ENCODE results near the gene PRKAA1. TPM values are rescaled to one million over a fixed set of nuclear protein-coding genes. Genes with fewer than 3 reads are reported as not detected.

Gene PRKAA1
- total and polyA plus RNA-seq, 2 of the 13 experiments (the other 11 are each of a cell fraction or from before 2014, with no cell fraction given) = 36.6 to 58.0 TPM

DNA sequence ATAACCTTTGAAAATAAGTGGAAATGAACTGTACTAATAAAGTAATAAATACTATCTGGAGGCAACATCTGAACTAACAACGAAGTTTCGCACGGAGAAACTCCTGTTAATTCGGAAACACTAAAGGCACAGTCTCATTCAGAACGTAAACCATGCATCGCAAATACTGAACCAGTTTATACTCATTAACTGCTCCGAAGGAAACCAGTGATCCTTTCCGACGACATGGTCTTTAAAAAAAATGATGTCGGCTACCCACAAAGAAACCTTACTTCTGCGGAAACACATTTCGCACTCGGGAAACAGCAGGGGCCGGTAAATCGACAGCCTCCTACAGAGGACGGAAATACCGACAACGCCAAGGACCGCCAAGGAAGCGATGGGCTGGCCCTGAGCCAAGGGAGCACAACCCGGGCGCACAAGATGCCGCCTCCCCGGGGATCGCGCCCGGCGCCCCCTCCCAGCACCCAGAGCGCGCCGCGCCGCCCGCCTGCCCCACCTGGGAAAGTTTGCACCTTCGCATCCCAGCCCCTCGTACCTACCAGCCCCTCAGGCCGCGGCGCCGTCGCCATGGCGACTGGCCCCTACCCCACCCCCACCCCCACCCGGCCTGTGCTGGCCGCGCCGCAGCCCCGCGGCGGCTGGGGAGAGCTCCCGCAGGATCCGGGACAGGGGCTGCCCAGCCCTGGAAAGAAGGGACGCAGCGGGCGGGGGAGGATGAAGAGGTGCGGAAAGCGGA, 732 bp downstream of the PRKAA1 start (continued):
- TF ChIP-seq, protein P1, sequence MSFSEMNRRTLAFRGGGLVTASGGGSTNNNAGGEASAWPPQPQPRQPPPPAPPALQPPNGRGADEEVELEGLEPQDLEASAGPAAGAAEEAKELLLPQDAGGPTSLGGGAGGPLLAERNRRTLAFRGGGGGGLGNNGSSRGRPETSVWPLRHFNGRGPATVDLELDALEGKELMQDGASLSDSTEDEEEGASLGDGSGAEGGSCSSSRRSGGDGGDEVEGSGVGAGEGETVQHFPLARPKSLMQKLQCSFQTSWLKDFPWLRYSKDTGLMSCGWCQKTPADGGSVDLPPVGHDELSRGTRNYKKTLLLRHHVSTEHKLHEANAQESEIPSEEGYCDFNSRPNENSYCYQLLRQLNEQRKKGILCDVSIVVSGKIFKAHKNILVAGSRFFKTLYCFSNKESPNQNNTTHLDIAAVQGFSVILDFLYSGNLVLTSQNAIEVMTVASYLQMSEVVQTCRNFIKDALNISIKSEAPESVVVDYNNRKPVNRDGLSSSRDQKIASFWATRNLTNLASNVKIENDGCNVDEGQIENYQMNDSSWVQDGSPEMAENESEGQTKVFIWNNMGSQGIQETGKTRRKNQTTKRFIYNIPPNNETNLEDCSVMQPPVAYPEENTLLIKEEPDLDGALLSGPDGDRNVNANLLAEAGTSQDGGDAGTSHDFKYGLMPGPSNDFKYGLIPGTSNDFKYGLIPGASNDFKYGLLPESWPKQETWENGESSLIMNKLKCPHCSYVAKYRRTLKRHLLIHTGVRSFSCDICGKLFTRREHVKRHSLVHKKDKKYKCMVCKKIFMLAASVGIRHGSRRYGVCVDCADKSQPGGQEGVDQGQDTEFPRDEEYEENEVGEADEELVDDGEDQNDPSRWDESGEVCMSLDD (CRISPR knock-in tag; IDR thresholded peaks at IDR 0.05; ENCODE audit: borderline replicate concordance) = no peak
- TF ChIP-seq GZF1 (CRISPR knock-in tag; IDR thresholded peaks at IDR 0.05) (no peak), SP5 (CRISPR knock-in tag; IDR thresholded peaks at IDR 0.05; ENCODE audit: borderline replicate concordance, low read depth) (no peak), ZNF501 (CRISPR knock-in tag; IDR thresholded peaks at IDR 0.05) (no peak), FOXO1 (CRISPR knock-in tag; IDR thresholded peaks at IDR 0.05) (peak; percentile 4; the same call in 1 of the 2 replicates), ZNF230 (CRISPR knock-in tag; IDR thresholded peaks at IDR 0.05) (no peak), ZNF207 (IDR thresholded peaks at IDR 0.05; ENCODE audit: borderline replicate concordance) (no peak), ZNF256 (CRISPR knock-in tag; conservative IDR thresholded peaks at IDR 0.05) (no peak), ZFP41 (CRISPR knock-in tag; IDR thresholded peaks at IDR 0.05; ENCODE audit: borderline replicate concordance) (no peak), ZNF740 (CRISPR knock-in tag; IDR thresholded peaks at IDR 0.05) (no peak), ZNF768 (CRISPR knock-in tag; IDR thresholded peaks at IDR 0.05) (0 out of 2 replicates have a peak, but pooled peaks have one; percentile 33), MYNN (CRISPR knock-in tag; IDR thresholded peaks at IDR 0.05; ENCODE audit: low read depth) (no peak), ZNF264 (CRISPR knock-in tag; IDR thresholded peaks at IDR 0.05) (0 out of 2 replicates have a peak, but pooled peaks have one; percentile 22), TERF1 (CRISPR knock-in tag; IDR thresholded peaks at IDR 0.05) (no peak), FOXA1 (IDR thresholded peaks at IDR 0.05) (no peak), FOXA1 (CRISPR knock-in tag; IDR thresholded peaks at IDR 0.05) (no peak), TGIF2 (CRISPR knock-in tag; IDR thresholded peaks at IDR 0.05) (no peak), CENPT (CRISPR knock-in tag; IDR thresholded peaks at IDR 0.05; ENCODE audit: low read depth) (no peak), ZSCAN21 (CRISPR knock-in tag; IDR thresholded peaks at IDR 0.05; ENCODE audit: borderline replicate concordance) (no peak), ZBTB38 (CRISPR knock-in tag; IDR thresholded peaks at IDR 0.05) (no peak), SMC3 (IDR thresholded peaks at IDR 0.05; ENCODE audit: low read length) (no peak)
- TF ChIP-seq, protein P2, sequence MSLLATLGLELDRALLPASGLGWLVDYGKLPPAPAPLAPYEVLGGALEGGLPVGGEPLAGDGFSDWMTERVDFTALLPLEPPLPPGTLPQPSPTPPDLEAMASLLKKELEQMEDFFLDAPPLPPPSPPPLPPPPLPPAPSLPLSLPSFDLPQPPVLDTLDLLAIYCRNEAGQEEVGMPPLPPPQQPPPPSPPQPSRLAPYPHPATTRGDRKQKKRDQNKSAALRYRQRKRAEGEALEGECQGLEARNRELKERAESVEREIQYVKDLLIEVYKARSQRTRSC (CRISPR knock-in tag; IDR thresholded peaks at IDR 0.05; ENCODE audit: low read depth) = no peak
- TF ChIP-seq, protein P3, sequence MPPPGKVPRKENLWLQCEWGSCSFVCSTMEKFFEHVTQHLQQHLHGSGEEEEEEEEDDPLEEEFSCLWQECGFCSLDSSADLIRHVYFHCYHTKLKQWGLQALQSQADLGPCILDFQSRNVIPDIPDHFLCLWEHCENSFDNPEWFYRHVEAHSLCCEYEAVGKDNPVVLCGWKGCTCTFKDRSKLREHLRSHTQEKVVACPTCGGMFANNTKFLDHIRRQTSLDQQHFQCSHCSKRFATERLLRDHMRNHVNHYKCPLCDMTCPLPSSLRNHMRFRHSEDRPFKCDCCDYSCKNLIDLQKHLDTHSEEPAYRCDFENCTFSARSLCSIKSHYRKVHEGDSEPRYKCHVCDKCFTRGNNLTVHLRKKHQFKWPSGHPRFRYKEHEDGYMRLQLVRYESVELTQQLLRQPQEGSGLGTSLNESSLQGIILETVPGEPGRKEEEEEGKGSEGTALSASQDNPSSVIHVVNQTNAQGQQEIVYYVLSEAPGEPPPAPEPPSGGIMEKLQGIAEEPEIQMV (CRISPR knock-in tag; IDR thresholded peaks at IDR 0.05; ENCODE audit: low read depth) = no peak
- TF ChIP-seq, protein P4, sequence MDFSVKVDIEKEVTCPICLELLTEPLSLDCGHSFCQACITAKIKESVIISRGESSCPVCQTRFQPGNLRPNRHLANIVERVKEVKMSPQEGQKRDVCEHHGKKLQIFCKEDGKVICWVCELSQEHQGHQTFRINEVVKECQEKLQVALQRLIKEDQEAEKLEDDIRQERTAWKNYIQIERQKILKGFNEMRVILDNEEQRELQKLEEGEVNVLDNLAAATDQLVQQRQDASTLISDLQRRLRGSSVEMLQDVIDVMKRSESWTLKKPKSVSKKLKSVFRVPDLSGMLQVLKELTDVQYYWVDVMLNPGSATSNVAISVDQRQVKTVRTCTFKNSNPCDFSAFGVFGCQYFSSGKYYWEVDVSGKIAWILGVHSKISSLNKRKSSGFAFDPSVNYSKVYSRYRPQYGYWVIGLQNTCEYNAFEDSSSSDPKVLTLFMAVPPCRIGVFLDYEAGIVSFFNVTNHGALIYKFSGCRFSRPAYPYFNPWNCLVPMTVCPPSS (IDR thresholded peaks at IDR 0.05) = no peak

Measured in HepG2 (cell line).